ENCODE data around the gene JMJD8. TPM values are rescaled to one million over a fixed set of nuclear protein-coding genes. Genes with fewer than 3 reads are reported as not detected.

Gene JMJD8
- total and polyA plus RNA-seq, 2 donors (not counting 1 experiment from before 2014, with no cell fraction given): 23.8 to 31.5 TPM

DNA sequence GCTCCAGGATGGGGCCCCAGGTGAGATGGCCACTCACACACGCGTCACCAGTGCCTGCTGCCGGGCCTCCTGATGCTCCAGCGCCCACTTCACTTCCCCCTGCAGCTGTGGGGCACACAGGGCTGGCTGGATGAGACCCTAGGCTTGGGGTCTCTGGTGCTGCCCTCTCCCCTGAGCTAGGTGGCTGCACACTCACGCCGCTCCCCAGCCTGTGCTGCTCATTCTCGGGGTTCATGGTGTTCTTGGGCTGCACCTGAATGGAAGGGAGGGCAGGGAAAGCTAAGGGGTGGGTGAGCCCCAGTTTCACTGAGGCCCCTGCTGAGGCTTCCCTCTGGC, 40.9 kb upstream of the JMJD8 start:
- no peak for DNase-seq (ENCODE audit: low read depth in 2 of 2)
- Histone ChIP-seq H3K4me1 (ENCODE audit: control insufficient read depth, extremely low read depth, insufficient read depth, low read length) (peaks cover 2% of the 10 kb centered on the region), H2AFZ (ENCODE audit: low read length) (no peak overlapping the region), H4K20me1 (ENCODE audit: control insufficient read depth, extremely low read depth, insufficient read depth, low read length) (no peaks in the 10 kb centered on the region), H3K4me2 (ENCODE audit: extremely low read depth, insufficient read depth, low read length) (no peak overlapping the region), H3K27me3 (ENCODE audit: control insufficient read depth, insufficient read depth, low read length) (no peaks in the 10 kb centered on the region), H3K9me3 (ENCODE audit: control insufficient read depth, insufficient read depth, low read depth, low read length) (no peaks in the 10 kb centered on the region), H3K79me2 (ENCODE audit: control insufficient read depth, insufficient read depth, low read length) (no peaks in the 10 kb centered on the region), H3K4me3 (replicated peaks in 1 of 4; ENCODE audit: control extremely low read depth in 1 of 4, insufficient read depth in 1 of 4, low read depth in 3 of 4, low read length in 4 of 4) (no peak overlapping the region), H3K27ac (ENCODE audit: insufficient read depth, low read length) (no peak overlapping the region), H3K36me3 (ENCODE audit: control insufficient read depth, insufficient read depth, low read length) (peaks cover 2% of the 10 kb centered on the region), H3K9ac (ENCODE audit: insufficient read depth, low read length) (no peak overlapping the region)
- TF ChIP-seq, protein P1, sequence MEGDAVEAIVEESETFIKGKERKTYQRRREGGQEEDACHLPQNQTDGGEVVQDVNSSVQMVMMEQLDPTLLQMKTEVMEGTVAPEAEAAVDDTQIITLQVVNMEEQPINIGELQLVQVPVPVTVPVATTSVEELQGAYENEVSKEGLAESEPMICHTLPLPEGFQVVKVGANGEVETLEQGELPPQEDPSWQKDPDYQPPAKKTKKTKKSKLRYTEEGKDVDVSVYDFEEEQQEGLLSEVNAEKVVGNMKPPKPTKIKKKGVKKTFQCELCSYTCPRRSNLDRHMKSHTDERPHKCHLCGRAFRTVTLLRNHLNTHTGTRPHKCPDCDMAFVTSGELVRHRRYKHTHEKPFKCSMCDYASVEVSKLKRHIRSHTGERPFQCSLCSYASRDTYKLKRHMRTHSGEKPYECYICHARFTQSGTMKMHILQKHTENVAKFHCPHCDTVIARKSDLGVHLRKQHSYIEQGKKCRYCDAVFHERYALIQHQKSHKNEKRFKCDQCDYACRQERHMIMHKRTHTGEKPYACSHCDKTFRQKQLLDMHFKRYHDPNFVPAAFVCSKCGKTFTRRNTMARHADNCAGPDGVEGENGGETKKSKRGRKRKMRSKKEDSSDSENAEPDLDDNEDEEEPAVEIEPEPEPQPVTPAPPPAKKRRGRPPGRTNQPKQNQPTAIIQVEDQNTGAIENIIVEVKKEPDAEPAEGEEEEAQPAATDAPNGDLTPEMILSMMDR (conservative IDR thresholded peaks at IDR 0.05 in 1 of 2, IDR thresholded peaks at IDR 0.05 in 1 of 2; ENCODE audit: low read depth in 1 of 2, low read length in 2 of 2): no peak
- no peak for TF ChIP-seq EZH2 (IDR thresholded peaks at IDR 0.05; ENCODE audit: low read length, missing control alignments)

DNA sequence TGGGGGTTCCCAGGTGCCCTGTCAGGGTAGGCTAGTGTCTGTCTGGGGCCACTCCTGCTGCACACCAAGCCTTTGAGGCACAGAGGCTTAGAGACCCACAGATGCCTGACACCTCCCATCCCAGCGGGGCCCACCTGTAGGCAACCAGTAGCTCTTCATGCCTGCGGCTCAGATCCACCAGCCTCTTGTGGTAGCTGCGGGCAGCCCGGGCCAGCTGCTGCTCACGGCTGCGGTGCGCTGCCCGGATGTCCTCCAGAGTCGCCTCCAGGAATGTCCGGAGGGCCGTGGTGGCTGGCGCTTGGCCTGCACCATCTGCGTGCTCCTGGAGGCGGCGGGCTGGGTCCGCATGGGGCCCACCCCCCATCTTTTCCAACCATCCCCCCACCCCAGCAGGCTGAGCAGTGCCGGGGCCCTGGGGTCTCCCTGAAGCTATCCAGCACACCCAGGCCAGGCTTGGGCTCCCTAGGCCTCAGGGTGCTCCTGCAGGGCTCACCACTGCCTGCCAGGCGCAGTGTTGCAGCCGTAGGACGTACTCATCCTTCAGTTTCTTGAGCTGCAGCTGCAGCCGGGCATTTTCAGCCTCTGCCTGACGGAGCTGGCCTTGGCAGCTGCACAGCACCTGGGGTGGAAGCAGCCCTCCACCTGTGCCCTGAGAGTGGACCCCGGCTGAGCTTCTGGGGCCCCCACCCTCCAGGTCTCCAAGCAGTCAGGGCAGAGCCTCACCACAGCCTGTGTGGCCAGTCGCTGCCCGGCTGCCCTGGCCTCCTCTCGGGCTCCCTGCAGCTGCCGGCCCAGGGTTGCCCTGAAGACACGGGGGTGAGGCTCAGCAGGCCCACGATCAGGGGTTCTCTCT, 40.3 kb upstream of the JMJD8 start:
- Histone ChIP-seq H3K9me3 (ENCODE audit: control insufficient read depth, insufficient read depth, low read depth, low read length) (no peaks in the 10 kb centered on the region), H3K36me3 (ENCODE audit: control insufficient read depth, insufficient read depth, low read length) (peaks cover 2% of the 10 kb centered on the region), H2AFZ (ENCODE audit: low read length) (no peak overlapping the region), H3K4me3 (replicated peaks in 1 of 4; ENCODE audit: control extremely low read depth in 1 of 4, insufficient read depth in 1 of 4, low read depth in 3 of 4, low read length in 4 of 4) (no peak overlapping the region), H3K4me1 (ENCODE audit: control insufficient read depth, extremely low read depth, insufficient read depth, low read length) (peaks cover 6% of the 10 kb centered on the region), H3K27ac (ENCODE audit: insufficient read depth, low read length) (no peak overlapping the region), H3K9ac (ENCODE audit: insufficient read depth, low read length) (no peak overlapping the region), H4K20me1 (ENCODE audit: control insufficient read depth, extremely low read depth, insufficient read depth, low read length) (no peaks in the 10 kb centered on the region), H3K27me3 (ENCODE audit: control insufficient read depth, insufficient read depth, low read length) (no peaks in the 10 kb centered on the region), H3K4me2 (ENCODE audit: extremely low read depth, insufficient read depth, low read length) (no peak overlapping the region), H3K79me2 (ENCODE audit: control insufficient read depth, insufficient read depth, low read length) (no peaks in the 10 kb centered on the region)
- DNase-seq (ENCODE audit: low read depth in 2 of 2): no peak
- TF ChIP-seq, protein P1 (conservative IDR thresholded peaks at IDR 0.05 in 1 of 2, IDR thresholded peaks at IDR 0.05 in 1 of 2; ENCODE audit: low read depth in 1 of 2, low read length in 2 of 2): no peak
- no peak for TF ChIP-seq EZH2 (IDR thresholded peaks at IDR 0.05; ENCODE audit: low read length, missing control alignments)

DNA sequence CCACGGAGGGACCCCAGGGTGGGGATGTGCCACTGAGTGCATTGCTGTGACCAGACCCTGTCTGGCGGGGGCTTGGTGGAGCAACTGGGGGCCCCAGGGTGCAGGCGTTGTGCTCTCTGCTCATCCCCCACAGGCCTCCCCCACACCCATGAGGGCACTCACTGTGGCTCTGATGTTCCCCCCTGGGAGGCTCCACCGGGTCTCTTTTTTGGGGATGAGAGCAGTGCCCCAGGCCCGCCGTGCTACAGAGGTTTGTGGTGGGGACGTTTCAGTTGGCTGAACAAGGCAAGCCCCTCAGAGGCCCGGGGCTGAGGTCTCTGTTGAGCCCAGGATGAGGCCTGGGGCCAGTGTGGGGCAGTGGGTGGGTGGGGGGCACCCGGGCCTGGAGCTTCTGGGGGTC, 39.6 kb upstream of the JMJD8 start:
- Histone ChIP-seq H3K79me2 (ENCODE audit: control insufficient read depth, insufficient read depth, low read length) (no peaks in the 10 kb centered on the region), H3K4me3 (replicated peaks in 1 of 4; ENCODE audit: control extremely low read depth in 1 of 4, insufficient read depth in 1 of 4, low read depth in 3 of 4, low read length in 4 of 4) (no peak overlapping the region), H4K20me1 (ENCODE audit: control insufficient read depth, extremely low read depth, insufficient read depth, low read length) (no peaks in the 10 kb centered on the region), H3K27ac (ENCODE audit: insufficient read depth, low read length) (no peak overlapping the region), H3K9me3 (ENCODE audit: control insufficient read depth, insufficient read depth, low read depth, low read length) (no peaks in the 10 kb centered on the region), H3K4me2 (ENCODE audit: extremely low read depth, insufficient read depth, low read length) (no peak overlapping the region), H3K9ac (ENCODE audit: insufficient read depth, low read length) (no peak overlapping the region), H2AFZ (ENCODE audit: low read length) (no peak overlapping the region), H3K4me1 (ENCODE audit: control insufficient read depth, extremely low read depth, insufficient read depth, low read length) (peaks cover 9% of the 10 kb centered on the region), H3K27me3 (ENCODE audit: control insufficient read depth, insufficient read depth, low read length) (no peaks in the 10 kb centered on the region), H3K36me3 (ENCODE audit: control insufficient read depth, insufficient read depth, low read length) (peaks cover 2% of the 10 kb centered on the region)
- TF ChIP-seq, protein P1 (conservative IDR thresholded peaks at IDR 0.05 in 1 of 2, IDR thresholded peaks at IDR 0.05 in 1 of 2; ENCODE audit: low read depth in 1 of 2, low read length in 2 of 2): no peak
- no peak for DNase-seq (ENCODE audit: low read depth in 2 of 2)
